IPS DF 4.7 (cell line): Measurements from ENCODE around the gene ANP32E.

Source experiments
- DNase-seq: peaks from one replicate; pipeline ENCODE4 v3.0.0-alpha.2; 2013; ENCODE audit warnings: low spot score; ENCODE audit errors: extremely low read depth

Gene ANP32E

DNA sequence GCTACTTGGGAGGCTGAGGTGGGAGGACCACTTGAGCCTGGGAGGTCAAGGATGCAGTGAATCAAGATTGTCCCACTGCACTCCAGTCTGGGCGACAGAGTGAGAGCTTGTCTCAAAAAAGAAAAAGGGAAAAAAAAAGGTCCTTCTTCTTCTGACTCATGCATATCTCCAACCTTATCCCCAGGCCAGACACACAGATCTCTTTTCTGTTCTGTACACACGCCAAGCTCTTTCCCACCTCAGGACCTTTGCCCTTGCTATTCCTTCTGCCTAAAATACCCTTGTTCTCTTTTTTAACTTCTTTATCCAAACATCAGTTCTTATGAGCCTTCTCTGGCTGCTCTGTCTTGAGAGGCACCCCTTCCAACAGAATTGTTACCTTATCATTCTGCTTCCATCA is 64.1 kb downstream of the ANP32E start:
- DNase-seq = no peak

DNA sequence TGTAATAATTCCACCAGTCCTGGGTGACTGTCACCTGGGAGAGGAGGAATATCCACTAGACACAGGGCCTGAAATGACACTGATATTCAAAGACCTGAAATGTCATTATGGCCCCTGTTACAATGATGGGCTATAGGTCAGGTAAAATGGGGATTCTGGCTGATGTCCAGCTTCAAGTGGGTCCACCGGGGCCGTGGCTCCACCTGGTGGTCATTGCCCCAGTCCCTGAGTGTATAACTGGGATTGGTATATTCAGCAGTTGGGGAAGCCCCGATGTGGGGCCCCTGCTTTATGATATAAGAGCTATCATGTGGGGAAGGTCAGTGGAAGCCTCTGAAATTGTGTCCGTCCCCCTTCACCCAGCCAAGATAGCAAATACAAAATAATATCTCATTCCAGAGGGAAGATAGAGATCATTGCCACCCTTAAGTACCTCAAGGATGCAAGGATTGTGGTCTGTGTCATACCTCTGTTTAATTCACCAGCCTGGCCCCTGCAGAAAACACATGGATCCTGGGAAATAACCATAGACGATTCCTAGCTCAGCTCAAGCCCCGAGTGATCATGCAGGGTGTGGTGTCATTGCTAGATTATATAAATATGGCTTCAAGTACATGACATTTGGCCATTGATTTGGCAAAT is 66.8 kb downstream of the ANP32E start:
- no peak for DNase-seq
